A673 (cell line): ENCODE measurements around the gene HOMER1.

ENCODE experiments used
- CTCF ChIP-seq: fragments of 300-800, 200-600 bp; sonication (generic); conservative IDR thresholded peaks from 2 replicates; pipeline ENCODE4 v1.5.1; 2017; ENCODE audit warnings: low read depth, mild to moderate bottlenecking, antibody characterized with exemption, low read length, moderate library complexity, mixed read lengths
- EZH2 ChIP-seq: fragments of 200-600 bp; sonication (generic); IDR thresholded peaks from 2 replicates; pipeline ENCODE4 v1.6.1; 2017; ENCODE audit warnings: borderline replicate concordance, low read depth, mild to moderate bottlenecking, mixed read lengths, antibody characterized with exemption, low read length; ENCODE audit not compliant: poor library complexity, severe bottlenecking

DNA sequence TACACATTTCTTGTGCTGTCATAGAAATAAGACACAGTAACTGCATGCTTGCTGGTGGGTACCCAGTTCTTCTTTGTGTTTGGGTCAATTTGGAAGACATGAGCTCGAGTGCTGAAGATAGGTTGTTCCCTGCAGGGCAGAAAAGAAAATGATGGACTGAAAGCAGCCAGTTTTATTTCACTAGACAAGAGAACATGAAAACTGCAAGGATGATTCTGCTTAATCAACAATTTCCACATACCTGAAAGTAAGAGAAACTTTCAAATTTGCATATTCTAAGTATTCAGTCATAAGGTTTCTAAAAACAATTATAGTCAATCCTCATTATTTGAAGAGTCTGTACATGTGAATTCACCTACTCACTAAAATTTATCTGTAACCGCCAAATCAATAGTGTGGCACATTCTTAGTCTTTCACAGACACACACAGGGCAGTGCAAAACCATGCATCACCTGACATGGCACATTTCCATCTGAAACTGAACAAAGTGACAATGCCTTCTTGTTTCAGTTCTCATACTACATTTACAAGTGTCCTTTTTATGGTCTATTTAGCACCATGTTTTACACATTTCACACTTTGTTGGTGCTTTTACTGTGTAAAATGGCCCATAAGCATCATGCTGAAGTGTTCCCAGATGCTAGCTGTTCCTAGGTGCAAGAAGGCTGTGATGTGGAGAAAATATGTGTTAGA lies 56.9 kb downstream of the HOMER1 start:
- TF ChIP-seq CTCF (no peak), EZH2 (no peak)
